AG10803 (cell line): ENCODE data around the gene ATG10.

ENCODE experiments used
- DNase-seq: peaks from one replicate; pipeline ENCODE4 v3.0.0; 2010; ENCODE audit warnings: low read depth
- H3K4me3 ChIP-seq: 2 replicates; pipeline ENCODE4 v1.5.1; 2011; ENCODE audit warnings: mild to moderate bottlenecking, low read length, control low read depth
- CTCF ChIP-seq: conservative IDR thresholded peaks from 2 replicates; pipeline ENCODE4 v1.5.1; 2011; ENCODE audit warnings: mild to moderate bottlenecking, low read length, control low read depth, inconsistent platforms

ATG10 gene

GRCh38 chr5:82068723-82069122 lies 96.9 kb downstream of the ATG10 start:
- no peak for TF ChIP-seq CTCF
- DNase-seq: no peak

GRCh38 chr5:82072138-82072537 lies 100.3 kb downstream of the ATG10 start:
- no peak for TF ChIP-seq CTCF
- no peak overlapping the region for H3K4me3 ChIP-seq
- no peak for DNase-seq

More at GRCh38 chr5:82068723-82069122, 96.9 kb downstream of the ATG10 start:
- H3K4me3 ChIP-seq: no peak overlapping the region

GRCh38 chr5:82073179-82073578 lies 101.4 kb downstream of the ATG10 start:
- H3K4me3 ChIP-seq: no peak overlapping the region
- DNase-seq: no peak
- no peak for TF ChIP-seq CTCF

- no peak overlapping the region for H3K4me3 ChIP-seq
- DNase-seq: no peak
- no peak for TF ChIP-seq CTCF
These were observed 103.1 kb downstream of the ATG10 start for GRCh38 chr5:82074950-82075349.

GRCh38 chr5:82077496-82077895 lies 105.7 kb downstream of the ATG10 start:
- TF ChIP-seq CTCF: no peak

GRCh38 chr5:82091617-82092016 lies 119.8 kb downstream of the ATG10 start:
- no peak overlapping the region for H3K4me3 ChIP-seq
- no peak for DNase-seq
- no peak for TF ChIP-seq CTCF

More at GRCh38 chr5:82077496-82077895, 105.7 kb downstream of the ATG10 start:
- no peak overlapping the region for H3K4me3 ChIP-seq
- DNase-seq: no peak

- TF ChIP-seq CTCF: no peak
- no peak for DNase-seq
- H3K4me3 ChIP-seq: no peak overlapping the region
These were observed 123.7 kb downstream of the ATG10 start for GRCh38 chr5:82095536-82095935.
